ENCODE data around the gene TBXA2R. TPM values are rescaled to one million over a fixed set of nuclear protein-coding genes. Genes with fewer than 3 reads are reported as not detected.

Gene TBXA2R
- total RNA-seq, 1 donor from 2014 or later: 0.14 TPM

- DNase-seq (ENCODE audit: low spot score): no peak
- Mint-ChIP-seq H3K4me3 (ENCODE audit: low read depth) (no peak overlapping the region), H3K27me3 (ENCODE audit: low read depth) (peaks cover 4% of the 10 kb centered on the region), H3K4me1 (ENCODE audit: low read depth) (peaks cover 2% of the 10 kb centered on the region), H3K36me3 (ENCODE audit: low read depth) (no peaks in the 10 kb centered on the region), H3K27ac (no peak overlapping the region), H3K9me3 (no peaks in the 10 kb centered on the region)
- intact Hi-C loops (cut with micrococcal nuclease): no loop called here
Observed at GRCh38 chr19:3604227-3604986, 2.3 kb downstream of the TBXA2R start.

DNA sequence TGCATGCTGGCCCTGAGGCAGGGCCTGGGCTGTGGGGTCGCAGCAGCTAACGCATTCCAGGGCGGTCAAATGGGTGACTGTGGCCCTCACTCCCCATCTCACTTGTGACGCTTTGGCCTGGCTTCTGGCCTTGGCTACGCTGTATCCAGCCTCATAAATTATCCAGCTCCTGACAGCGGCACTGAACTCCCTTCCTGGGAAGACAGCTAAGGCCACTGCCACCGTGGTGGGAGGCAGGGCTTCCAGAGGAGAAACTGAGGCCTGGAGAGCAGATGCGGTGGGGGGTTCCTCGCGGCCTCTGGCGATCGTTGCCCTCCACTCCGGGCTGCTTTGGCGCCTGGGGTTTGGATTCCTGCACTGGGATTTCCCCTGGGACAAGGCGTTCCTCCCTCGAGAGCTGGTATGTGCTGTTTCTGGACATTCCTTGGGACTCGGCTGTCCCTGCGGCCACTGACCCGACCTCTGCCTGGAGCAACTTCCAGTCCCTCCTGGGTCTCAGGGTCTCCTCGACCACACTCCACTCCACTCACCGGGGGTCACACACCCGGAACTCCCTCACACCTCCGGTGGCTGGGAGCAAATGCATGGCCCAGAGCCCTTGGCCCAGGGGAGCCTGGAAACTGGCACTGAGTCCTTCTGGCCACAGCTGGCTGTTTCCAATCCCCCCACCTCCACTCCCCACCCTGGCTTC is 3.4 kb downstream of the TBXA2R start:
- peaks cover 2% of the 10 kb centered on the region for H3K4me1 Mint-ChIP-seq (ENCODE audit: low read depth)
- no peak for DNase-seq (ENCODE audit: low spot score)
- H3K27ac Mint-ChIP-seq: no peak overlapping the region
- H3K27me3 Mint-ChIP-seq (ENCODE audit: low read depth): peaks cover 4% of the 10 kb centered on the region
- H3K36me3 Mint-ChIP-seq (ENCODE audit: low read depth): no peaks in the 10 kb centered on the region
- intact Hi-C loops (cut with micrococcal nuclease): no loop called here
- no peaks in the 10 kb centered on the region for H3K9me3 Mint-ChIP-seq
- H3K4me3 Mint-ChIP-seq (ENCODE audit: low read depth): no peak overlapping the region

DNA sequence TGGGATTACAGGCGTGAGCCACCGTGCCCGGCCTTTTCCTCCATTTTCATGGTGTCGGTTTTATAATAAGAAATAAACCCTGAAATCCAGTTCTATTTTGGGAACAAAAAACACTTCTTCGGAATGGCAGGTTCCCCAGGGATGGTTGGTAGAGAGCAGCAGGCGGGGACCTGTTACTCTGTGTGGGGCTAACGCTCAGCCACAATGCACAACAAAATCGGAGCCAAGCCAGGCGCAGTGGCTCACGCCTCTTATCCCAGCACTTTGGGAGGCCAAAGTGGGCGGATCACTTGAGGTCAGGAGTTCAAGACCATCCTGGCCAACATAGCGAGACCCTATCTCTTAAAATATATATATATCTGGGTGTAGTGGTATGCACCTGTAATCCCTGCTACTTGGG is 5.7 kb downstream of the TBXA2R start:
- Mint-ChIP-seq H3K9me3 (no peaks in the 10 kb centered on the region), H3K27ac (no peak overlapping the region), H3K4me3 (ENCODE audit: low read depth) (no peak overlapping the region), H3K36me3 (ENCODE audit: low read depth) (no peaks in the 10 kb centered on the region), H3K27me3 (ENCODE audit: low read depth) (no peaks in the 10 kb centered on the region), H3K4me1 (ENCODE audit: low read depth) (no peaks in the 10 kb centered on the region)
- no peak for DNase-seq (ENCODE audit: low spot score)
- intact Hi-C loops (cut with micrococcal nuclease): no loop called here

DNA sequence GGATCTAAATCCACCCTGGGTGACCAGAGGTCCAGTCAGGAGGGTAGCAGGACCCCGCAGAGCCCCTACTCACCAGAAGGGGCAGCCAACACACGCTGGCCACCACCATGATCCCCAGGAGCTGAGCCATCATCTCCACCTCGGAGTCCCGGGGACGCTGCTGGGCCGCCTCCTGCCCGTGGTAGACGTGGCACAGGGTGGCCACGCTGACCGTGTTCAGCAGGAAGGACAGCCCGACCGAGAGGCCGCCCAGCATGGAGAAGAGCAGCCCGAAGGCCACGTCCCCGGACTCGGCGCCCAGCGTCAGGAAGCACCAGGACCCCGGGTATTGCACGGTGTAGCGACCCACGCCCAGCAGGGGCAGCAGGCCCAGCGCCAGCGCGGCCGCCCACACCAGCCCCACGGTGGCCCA is 6.9 kb downstream of the TBXA2R start:
- Mint-ChIP-seq H3K4me3 (ENCODE audit: low read depth) (no peak overlapping the region), H3K36me3 (ENCODE audit: low read depth) (no peaks in the 10 kb centered on the region), H3K27ac (no peak overlapping the region), H3K9me3 (no peaks in the 10 kb centered on the region), H3K4me1 (ENCODE audit: low read depth) (no peaks in the 10 kb centered on the region), H3K27me3 (ENCODE audit: low read depth) (no peaks in the 10 kb centered on the region)
- DNase-seq (ENCODE audit: low spot score): no peak
- intact Hi-C loops (cut with micrococcal nuclease): no loop called here

DNA sequence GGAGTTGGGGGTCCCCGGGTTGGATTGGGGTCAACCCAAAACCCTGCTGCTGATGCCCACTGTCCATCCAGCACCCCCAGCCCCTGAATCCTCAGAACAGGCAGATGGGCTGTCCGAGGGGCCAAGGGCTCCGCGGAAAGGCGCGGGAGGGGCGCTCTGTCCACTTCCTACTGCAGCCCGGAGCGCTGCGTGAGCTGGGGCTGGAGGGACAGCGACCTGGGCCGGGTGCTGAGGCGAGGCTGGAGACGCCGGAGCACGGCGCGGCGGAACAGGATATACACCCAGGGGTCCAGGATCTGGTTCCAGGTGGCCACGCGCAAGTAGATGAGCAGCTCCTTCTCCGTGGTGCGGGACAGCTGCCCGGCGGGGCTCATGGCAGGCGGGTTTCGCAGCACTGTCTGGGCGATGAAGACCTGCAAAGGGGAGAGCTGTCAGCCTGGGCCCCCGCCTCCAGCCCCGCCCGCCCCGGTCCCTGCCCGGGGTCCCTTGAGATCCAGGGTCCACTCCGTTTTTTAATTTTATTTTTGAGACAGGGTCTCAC is 11.1 kb downstream of the TBXA2R start:
- intact Hi-C loops (cut with micrococcal nuclease): no loop called here
- Mint-ChIP-seq H3K36me3 (ENCODE audit: low read depth) (no peaks in the 10 kb centered on the region), H3K27me3 (ENCODE audit: low read depth) (no peaks in the 10 kb centered on the region), H3K4me1 (ENCODE audit: low read depth) (no peaks in the 10 kb centered on the region), H3K27ac (no peak overlapping the region), H3K9me3 (no peaks in the 10 kb centered on the region), H3K4me3 (ENCODE audit: low read depth) (no peak overlapping the region)
- no peak for DNase-seq (ENCODE audit: low spot score)

- Mint-ChIP-seq H3K4me3 (ENCODE audit: low read depth) (no peak overlapping the region), H3K27me3 (ENCODE audit: low read depth) (no peaks in the 10 kb centered on the region), H3K9me3 (peaks cover 3% of the 10 kb centered on the region), H3K36me3 (ENCODE audit: low read depth) (no peaks in the 10 kb centered on the region), H3K4me1 (ENCODE audit: low read depth) (no peaks in the 10 kb centered on the region), H3K27ac (no peak overlapping the region)
- no peak for DNase-seq (ENCODE audit: low spot score)
- intact Hi-C loops (cut with micrococcal nuclease): no loop called here
Observed at GRCh38 chr19:3593156-3593555, 13.5 kb downstream of the TBXA2R start.

DNA sequence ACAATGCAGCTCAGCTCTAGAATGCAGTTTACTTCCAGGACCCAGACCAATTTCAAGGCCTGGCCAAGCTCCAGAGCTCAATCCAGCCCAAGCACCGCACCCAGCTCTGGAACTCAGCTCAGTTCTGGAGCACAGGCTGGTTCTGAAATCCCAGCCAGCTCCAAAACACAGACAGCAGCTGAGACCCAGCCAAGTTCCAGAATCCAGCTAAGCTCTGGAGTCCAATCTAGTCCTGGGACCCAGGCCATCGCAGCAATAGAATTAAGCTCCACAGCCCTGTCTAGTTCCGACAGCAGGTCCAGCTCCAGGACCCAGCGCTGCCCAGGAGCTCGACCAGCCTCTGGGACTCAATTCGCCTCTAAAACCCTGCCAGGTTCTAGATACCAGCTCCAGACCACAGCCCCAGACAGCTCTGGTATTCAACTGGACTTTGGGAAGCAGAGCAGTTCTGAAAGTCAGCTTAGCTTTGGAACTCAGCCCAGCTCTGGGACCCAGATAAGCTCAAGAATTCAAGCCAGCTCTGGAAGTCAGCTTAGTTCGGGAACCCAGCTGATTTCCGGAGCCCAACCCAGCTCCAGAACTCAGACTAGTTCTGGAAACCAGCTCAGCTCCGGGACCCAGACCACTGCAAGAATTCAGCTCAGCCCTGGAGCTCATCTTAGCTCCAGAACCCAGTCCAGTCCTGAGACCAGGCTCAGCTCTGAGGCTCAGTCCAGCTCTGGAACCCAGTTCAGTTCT is 14.6 kb downstream of the TBXA2R start:
- DNase-seq (ENCODE audit: low spot score): no peak
- Mint-ChIP-seq H3K27me3 (ENCODE audit: low read depth) (no peaks in the 10 kb centered on the region), H3K9me3 (peaks cover 3% of the 10 kb centered on the region), H3K4me3 (ENCODE audit: low read depth) (no peak overlapping the region), H3K4me1 (ENCODE audit: low read depth) (no peaks in the 10 kb centered on the region), H3K36me3 (ENCODE audit: low read depth) (no peaks in the 10 kb centered on the region), H3K27ac (no peak overlapping the region)
- intact Hi-C loops (cut with micrococcal nuclease): no loop called here

DNA sequence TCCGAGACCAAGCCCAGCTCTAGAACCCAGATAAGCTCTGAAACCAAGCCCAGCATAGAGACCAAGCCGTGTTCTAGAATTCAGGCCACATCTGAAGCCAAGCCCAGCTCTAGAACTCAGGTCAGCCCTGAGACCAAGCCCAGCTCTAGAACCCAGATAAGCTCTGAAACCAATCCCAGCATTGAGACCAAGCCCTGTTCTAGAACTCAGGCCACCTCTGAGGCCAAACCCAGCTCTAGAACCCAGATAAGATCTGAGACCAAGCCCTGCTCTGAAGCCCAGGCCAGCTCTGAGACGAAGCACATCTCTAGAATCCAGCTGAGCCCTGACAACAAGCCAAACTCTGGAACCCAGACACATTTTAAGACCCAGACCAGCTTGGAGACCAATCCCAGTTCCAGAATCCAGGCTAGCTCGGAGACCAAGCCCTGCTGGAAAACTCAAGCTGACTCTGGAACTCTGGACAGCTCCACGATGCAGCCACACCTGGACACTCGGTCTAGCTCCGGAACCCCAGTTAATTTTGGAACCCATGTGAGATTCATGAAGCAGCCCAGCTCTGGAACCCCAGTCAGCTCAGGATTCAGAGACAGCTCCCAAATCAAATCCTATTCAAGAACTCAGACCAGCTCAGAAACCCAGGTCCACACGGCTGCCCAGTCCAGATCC is 15.6 kb downstream of the TBXA2R start:
- no peak for DNase-seq (ENCODE audit: low spot score)
- H3K27ac Mint-ChIP-seq: no peak overlapping the region
- intact Hi-C loops (cut with micrococcal nuclease): no loop called here
- H3K9me3 Mint-ChIP-seq: peaks cover 3% of the 10 kb centered on the region
- H3K27me3 Mint-ChIP-seq (ENCODE audit: low read depth): no peaks in the 10 kb centered on the region
- no peaks in the 10 kb centered on the region for H3K4me1 Mint-ChIP-seq (ENCODE audit: low read depth)
- H3K4me3 Mint-ChIP-seq (ENCODE audit: low read depth): no peak overlapping the region
- no peaks in the 10 kb centered on the region for H3K36me3 Mint-ChIP-seq (ENCODE audit: low read depth)

- Mint-ChIP-seq H3K4me3 (ENCODE audit: low read depth) (no peak overlapping the region), H3K27ac (no peak overlapping the region), H3K4me1 (ENCODE audit: low read depth) (no peaks in the 10 kb centered on the region), H3K36me3 (ENCODE audit: low read depth) (no peaks in the 10 kb centered on the region), H3K9me3 (peaks cover 3% of the 10 kb centered on the region), H3K27me3 (ENCODE audit: low read depth) (no peaks in the 10 kb centered on the region)
- DNase-seq (ENCODE audit: low spot score): no peak
- intact Hi-C loops (cut with micrococcal nuclease): no loop called here
Observed at GRCh38 chr19:3589949-3590348, 16.7 kb downstream of the TBXA2R start.

DNA sequence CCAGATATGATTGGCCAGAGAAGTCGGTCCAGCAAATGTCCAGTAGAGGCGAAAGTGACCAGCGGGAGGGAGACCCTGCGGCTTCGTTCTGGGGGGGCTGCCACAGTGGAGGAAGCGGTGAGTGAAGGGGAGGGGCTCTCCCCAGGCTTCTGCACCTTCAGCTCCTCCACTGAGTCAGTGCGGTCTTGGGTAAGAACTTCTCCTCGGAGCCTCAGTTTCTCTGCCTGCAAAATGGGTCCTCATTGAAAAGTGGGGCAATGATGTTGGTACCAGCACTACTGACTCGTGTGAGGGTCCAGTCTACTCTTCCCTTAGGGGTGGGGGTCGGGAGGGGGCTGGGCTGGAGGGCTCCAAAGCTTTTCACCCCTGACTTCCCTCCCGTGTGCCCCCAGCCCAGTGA is 17.2 kb downstream of the TBXA2R start:
- Mint-ChIP-seq H3K27me3 (ENCODE audit: low read depth) (no peaks in the 10 kb centered on the region), H3K4me3 (ENCODE audit: low read depth) (no peak overlapping the region), H3K4me1 (ENCODE audit: low read depth) (no peaks in the 10 kb centered on the region), H3K27ac (no peak overlapping the region), H3K9me3 (peaks cover 3% of the 10 kb centered on the region), H3K36me3 (ENCODE audit: low read depth) (no peaks in the 10 kb centered on the region)
- intact Hi-C loops (cut with micrococcal nuclease): no loop called here
- no peak for DNase-seq (ENCODE audit: low spot score)

- Mint-ChIP-seq H3K4me1 (ENCODE audit: low read depth) (no peaks in the 10 kb centered on the region), H3K36me3 (ENCODE audit: low read depth) (no peaks in the 10 kb centered on the region), H3K27ac (no peak overlapping the region), H3K9me3 (peaks cover 3% of the 10 kb centered on the region), H3K27me3 (ENCODE audit: low read depth) (peaks cover 3% of the 10 kb centered on the region), H3K4me3 (ENCODE audit: low read depth) (no peak overlapping the region)
- intact Hi-C loops (cut with micrococcal nuclease): no loop called here
- DNase-seq (ENCODE audit: low spot score): no peak
Observed at GRCh38 chr19:3586707-3587346, 19.8 kb downstream of the TBXA2R start.

- no peak for DNase-seq (ENCODE audit: low spot score)
- Mint-ChIP-seq H3K36me3 (ENCODE audit: low read depth) (no peaks in the 10 kb centered on the region), H3K9me3 (peaks cover 3% of the 10 kb centered on the region), H3K27ac (no peak overlapping the region), H3K4me3 (ENCODE audit: low read depth) (no peak overlapping the region), H3K27me3 (ENCODE audit: low read depth) (peaks cover 3% of the 10 kb centered on the region), H3K4me1 (ENCODE audit: low read depth) (no peaks in the 10 kb centered on the region)
- intact Hi-C loops (cut with micrococcal nuclease): no loop called here
Observed at GRCh38 chr19:3586127-3586626, 20.5 kb downstream of the TBXA2R start.

Data from activated T-helper 2 cell treated with anti-CD3 and anti-CD28 coated beads, Interferon-gamma antibody, Interleukin-2, Interleukin-4, amounts not matched to agents 10 μg/mL and 5 μg/mL and 100 μg/mL, durations not matched to agents 14 hours and 24 hours and 36 hours (primary cell).